HepG2 (cell line): ENCODE measurements around the gene C2. TPM values are rescaled to one million over a fixed set of nuclear protein-coding genes. Genes with fewer than 3 reads are reported as not detected.
"Not testable (repeated sequence)": the region's sequence is repeated elsewhere in the genome, so short reads cannot be mapped to it uniquely, and the experiment has no call there.

Experiments
- ATAC-seq: fragments of 200-7000 bp; cut with Tn5 transposase; 3 replicates; pipeline ENCODE4 v1.9.1; 2020; ENCODE audit warnings: mild to moderate bottlenecking, moderate library complexity
- BruUV-seq: library from RNA; stranded (reverse); fragments of 400-500 nt; replicated peaks from 2 replicates; lab custom pipeline; 2021; lab: Mats Ljungman, UMichigan
- CTCF ChIA-PET: fragments of 300-600 bp; formaldehyde crosslinking; extraction: SDS; loops from one replicate; lab custom pipeline; 2021; ENCODE audit warnings: low total read pairs, inconsistent platforms, low intra/inter-chr PET ratio; lab: Yijun Ruan, JAX
- POLR2A ChIA-PET: fragments of 350-600 bp; sonication (Branson Sonifier 250); formaldehyde crosslinking; loops from one replicate; lab custom pipeline; 2020; ENCODE audit warnings: antibody characterized with exemption, inconsistent platforms; lab: Yijun Ruan, JAX
- DNase-seq: peaks from one replicate; pipeline ENCODE4 v3.0.0-alpha.2; 2015; ENCODE audit warnings: low spot score
- FAIRE-seq: peaks from 3 replicates; lab custom pipeline; 2011; peaks lifted over from hg19 to GRCh38; lab: Jason Lieb, UNC
- H2AFZ ChIP-seq: one replicate; pipeline ENCODE4 v1.6.1; 2011; ENCODE audit warnings: low read length, inconsistent platforms
- H3K27ac ChIP-seq: fragments of 300-600 bp; 3 replicates; pipeline ENCODE4 v1.8.0; 2011; ENCODE audit warnings: mixed run types, mild to moderate bottlenecking, mixed read lengths, low read length, inconsistent platforms; ENCODE audit not compliant: insufficient read depth; ENCODE audit errors: extremely low read length
- H3K27me3 ChIP-seq, 2 experiments: fragments of 200-600 bp in 1 of 2; 2 replicates in 1 of 2; 3 replicates in 1 of 2; pipeline versions ENCODE4 v1.6.0 to v1.8.0; 2011; ENCODE audit warnings: low read length in 2 of 2, mild to moderate bottlenecking in 2 of 2, moderate library complexity in 2 of 2, inconsistent platforms in 1 of 2; ENCODE audit not compliant: insufficient read depth in 2 of 2, control insufficient read depth in 1 of 2
- H3K36me3 ChIP-seq, 2 experiments: fragments of 200-600 bp in 1 of 2; replicated peaks in 1 of 2; 2 replicates in 1 of 2; 3 replicates in 1 of 2; pipeline versions ENCODE4 v1.5.1 to v1.8.0; 2011; ENCODE audit warnings: low read length in 2 of 2, inconsistent platforms in 1 of 2; ENCODE audit not compliant: insufficient read depth in 2 of 2, control insufficient read depth in 1 of 2
- H3K4me1 ChIP-seq: 2 replicates; pipeline ENCODE4 v1.5.1; 2012; ENCODE audit warnings: low read length, inconsistent platforms; ENCODE audit not compliant: insufficient read depth
- H3K4me2 ChIP-seq: 2 replicates; pipeline ENCODE4 v1.6.0; 2011; ENCODE audit warnings: low read depth, low read length, inconsistent platforms
- H3K4me3 ChIP-seq, 3 experiments: fragments of 200-600 bp in 1 of 3; sonication (generic), shearing (Covaris generic) in 1 of 3; replicated peaks in 1 of 3; 2 replicates each; pipeline ENCODE4 v1.5.1; 2011 to 2016; ENCODE audit warnings: low read length in 3 of 3, inconsistent platforms in 2 of 3, low read depth in 2 of 3, mild to moderate bottlenecking in 2 of 3, control low read depth in 1 of 3, mixed read lengths in 1 of 3; ENCODE audit not compliant: insufficient read depth in 1 of 3
- H3K79me2 ChIP-seq: one replicate; pipeline ENCODE4 v1.6.1; 2011; ENCODE audit warnings: low read length, inconsistent platforms; ENCODE audit not compliant: insufficient read depth
- H3K9ac ChIP-seq: 2 replicates; pipeline ENCODE4 v1.6.0; 2011; ENCODE audit warnings: mild to moderate bottlenecking, low read depth, low read length, inconsistent platforms; ENCODE audit not compliant: insufficient read depth
- H3K9me3 ChIP-seq: 2 replicates; pipeline ENCODE4 v1.5.1; 2012; ENCODE audit warnings: mild to moderate bottlenecking, low read length
- H4K20me1 ChIP-seq: 2 replicates; pipeline ENCODE4 v1.6.0; 2011; ENCODE audit warnings: inconsistent platforms, mild to moderate bottlenecking, low read length, moderate library complexity; ENCODE audit not compliant: insufficient read depth
- HNF1B ChIP-seq: sonication (generic); formaldehyde crosslinking; IDR thresholded peaks from 2 replicates; pipeline ENCODE4 v1.5.1; 2020; ENCODE audit warnings: mild to moderate bottlenecking, moderate library complexity, missing genetic modification reagents
- RBFOX2 ChIP-seq: fragments of 200-400 bp; formaldehyde crosslinking; IDR thresholded peaks from 2 replicates; pipeline ENCODE4 v1.6.1; 2017; ENCODE audit warnings: low read depth, mild to moderate bottlenecking, low read length
- ZNF121 ChIP-seq: sonication (generic); formaldehyde crosslinking; IDR thresholded peaks from 2 replicates; pipeline ENCODE4 v1.5.0; 2020; ENCODE audit warnings: mild to moderate bottlenecking, missing genetic modification reagents
- WGBS: methylation state at CpG from one replicate; pipeline ENCODE4 v1.1.6; 2017; ENCODE audit warnings: low lambda C conversion rate; 5-methylcytosine and 5-hydroxymethylcytosine counted together
- in situ Hi-C: cut with HindIII; loops from 2 replicates; pipeline ENCODE4 v1.10.0; 2017; ENCODE audit warnings: low pct_unique_long_range_greater_than_20kb; ENCODE audit not compliant: extremely low pct_ligation_motif_present
- intact Hi-C: fragments of 100-400 bp; cut with micrococcal nuclease; formaldehyde crosslinking; loops from one replicate; pipeline ENCODE4 v1.10.0; 2022; ENCODE audit not compliant: unreplicated experiment
- polyA plus RNA-seq, 8 experiments: library from polyadenylated mRNA; depleted of rRNA in 3 of 8; stranded (reverse) in 7 of 8; unstranded in 1 of 8; fragments of >200 nt; fragmentation: Illumina TruSeq in 4 of 8; extraction: Trizol in 4 of 8; gene quantifications; 2 replicates each; pipeline versions ENCODE4 v1.2.1 to v1.2.3, GENCODE V29; 2011 to 2016; ENCODE audit warnings: low read depth in 4 of 8, missing spikeins in 1 of 8, mixed read lengths in 1 of 8; ENCODE audit not compliant: insufficient read depth in 1 of 8
- total RNA-seq, 5 experiments: library from RNA; depleted of rRNA; stranded (reverse); fragments of >200 nt; fragmentation: Illumina TruSeq; extraction: Trizol; gene quantifications; 2 replicates each; pipeline ENCODE4 v1.2.3, GENCODE V29; 2016; ENCODE audit warnings: low read depth in 1 of 5

Gene C2
- total and polyA plus RNA-seq, 2 of the 13 experiments (the other 11 are each of a cell fraction or from before 2014, with no cell fraction given), result 165 to 307 TPM

DNA sequence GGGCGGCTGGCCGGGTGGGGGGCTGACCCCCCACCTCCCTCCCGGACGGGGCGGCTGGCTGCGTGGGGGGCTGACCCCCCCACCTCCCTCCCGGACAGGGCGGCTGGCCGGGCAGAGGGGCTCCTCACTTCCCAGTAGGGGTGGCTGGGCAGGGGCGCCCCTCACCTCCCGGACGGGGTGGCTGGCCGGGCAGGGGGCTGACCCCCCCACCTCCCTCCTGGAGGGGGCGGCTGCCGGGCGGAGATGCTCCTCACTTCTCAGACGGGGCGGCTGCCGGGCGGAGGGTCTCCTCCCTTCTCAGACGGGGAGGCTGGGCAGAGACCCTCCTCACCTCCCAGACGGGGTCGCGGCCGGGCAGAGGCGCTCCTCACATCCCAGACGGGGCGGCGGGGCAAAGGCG is 48.5 kb downstream of the C2 start:
- H3K4me2 ChIP-seq, H3K27ac ChIP-seq, BruUV-seq, CTCF ChIA-PET, H3K9me3 ChIP-seq, FAIRE-seq, in situ Hi-C loops, H3K9ac ChIP-seq, H4K20me1 ChIP-seq, DNase-seq, H3K4me3 ChIP-seq, H3K27me3 ChIP-seq, intact Hi-C loops, H3K36me3 ChIP-seq, H2AFZ ChIP-seq, ATAC-seq: not testable (repeated sequence)
- WGBS, result 85% methylated on average over 12 of the region's 30 CpGs
- Histone ChIP-seq H3K79me2 (peaks cover 21% of the 10 kb centered on the region), H3K4me1 (peaks cover 27% of the 10 kb centered on the region)
- POLR2A ChIA-PET, result interaction anchor here (0.7 kb wide), 1 partner anchor 88 kb away, joined by 3 read pairs; no protein-coding TSS in a partner anchor
- TF ChIP-seq RBFOX2, result peak; percentile 41; the same call in 1 of the 2 replicates

DNA sequence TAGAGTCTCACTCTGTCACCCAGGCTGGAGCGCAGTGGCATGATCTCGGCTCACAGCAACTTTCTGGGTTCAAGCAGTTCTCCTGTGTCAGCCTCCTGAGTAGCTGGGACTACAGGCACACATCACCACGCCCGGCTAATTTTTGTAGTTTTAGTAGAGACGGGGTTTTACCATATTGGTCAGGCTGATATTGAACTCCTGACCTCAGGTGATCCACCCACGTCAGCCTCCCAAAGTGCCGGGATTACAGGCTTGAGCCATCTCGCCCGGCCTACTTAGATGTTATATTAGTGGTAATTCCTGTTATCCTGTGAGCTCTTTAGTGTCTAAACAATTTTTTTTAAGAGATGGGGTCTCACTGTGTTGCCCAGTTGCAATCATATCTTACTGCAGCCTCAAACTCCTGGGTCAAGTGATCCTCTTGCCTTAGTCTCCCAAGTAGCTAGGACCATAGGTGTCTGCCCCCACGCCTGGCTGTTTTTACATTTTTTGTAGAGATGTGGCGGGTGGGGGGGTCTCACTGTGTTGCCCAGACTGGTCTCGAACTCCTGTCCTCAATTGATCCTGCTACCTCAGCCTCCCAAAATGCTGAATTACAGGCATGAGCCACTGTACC is 50.4 kb downstream of the C2 start:
- TF ChIP-seq ZNF121 (CRISPR knock-in tag) (peak; percentile 84), HNF1B (CRISPR knock-in tag) (no peak)
- TF ChIP-seq, all 625 proteins: peak for 1
- Histone ChIP-seq H3K4me1 (peaks cover 19% of the 10 kb centered on the region), H3K9me3 (no peaks in the 10 kb centered on the region), H3K9ac (no peak overlapping the region), H3K4me3 (no peak overlapping the region), H3K36me3 (peaks cover 0 to 7% of the 10 kb centered on the region in 2 experiments; a peak in 2 of 5 replicates), H3K27ac (no peak overlapping the region), H4K20me1 (no peaks in the 10 kb centered on the region), H2AFZ (no peak overlapping the region), H3K79me2 (peaks cover 10% of the 10 kb centered on the region), H3K4me2 (no peak overlapping the region), H3K27me3 (no peaks in the 10 kb centered on the region)
- ChIA-PET POLR2A (interaction anchor here (0.6 kb wide), 1 partner anchor 28 kb away, joined by 4 read pairs; no protein-coding TSS in a partner anchor), CTCF (no interaction called here)
- BruUV-seq, result no TSS peak
- DNase-seq (no peak), ATAC-seq (no peak), FAIRE-seq (no peak)
- WGBS, result 96% methylated on average over 12 of the region's 12 CpGs
- in situ Hi-C loops, result no loop called here
- intact Hi-C loops, result no loop called here
